HG02970 (cell line): ENCODE measurements around the gene ING1.
"Not testable (repeated sequence)": the region's sequence is repeated elsewhere in the genome, so short reads cannot be mapped to it uniquely, and the experiment has no call there.

Experiments
- ATAC-seq: cut with Tn5 transposase; IDR thresholded peaks from one replicate; pipeline ENCODE4 v1.9.1; 2021; ENCODE audit warnings: mild to moderate bottlenecking, moderate library complexity, moderate number of reproducible peaks; ENCODE audit not compliant: unreplicated experiment, low FRiP score

Gene ING1, protein sequence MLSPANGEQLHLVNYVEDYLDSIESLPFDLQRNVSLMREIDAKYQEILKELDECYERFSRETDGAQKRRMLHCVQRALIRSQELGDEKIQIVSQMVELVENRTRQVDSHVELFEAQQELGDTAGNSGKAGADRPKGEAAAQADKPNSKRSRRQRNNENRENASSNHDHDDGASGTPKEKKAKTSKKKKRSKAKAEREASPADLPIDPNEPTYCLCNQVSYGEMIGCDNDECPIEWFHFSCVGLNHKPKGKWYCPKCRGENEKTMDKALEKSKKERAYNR

GRCh38 chr13:110713642-110713952 is at the start of gene ING1:
ING1 (plus strand) TSS chr13:110713700; CDS start chr13:110714150, 450 bp downstream.
- no peak for ATAC-seq

DNA sequence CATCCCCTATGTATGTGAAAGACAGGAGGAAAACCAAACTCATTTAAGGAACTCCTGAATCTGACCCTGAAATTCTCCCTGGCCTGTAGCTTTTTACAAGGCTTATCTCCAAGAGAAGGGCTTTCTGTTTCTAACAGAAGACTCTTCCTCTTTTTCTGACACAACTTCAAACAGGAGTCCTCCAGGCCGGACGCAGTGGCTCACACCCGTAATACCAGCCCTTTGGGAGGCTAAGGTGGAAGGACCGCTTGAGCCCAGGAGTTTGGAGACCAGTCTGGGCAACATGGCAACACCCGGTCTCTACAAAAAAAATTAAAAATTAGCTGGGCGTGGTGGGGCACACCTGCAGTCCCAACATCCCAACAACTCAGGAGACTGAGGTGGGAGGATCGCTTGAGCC is 49.5 kb upstream of the ING1 start:
- ATAC-seq: no peak

- ATAC-seq: no peak
These were observed 48.8 kb upstream of the ING1 start for GRCh38 chr13:110664673-110665072.

GRCh38 chr13:110665491-110666254 is 47.8 kb upstream of the ING1 start:
- ATAC-seq: no peak

- no peak for ATAC-seq
These were observed 47.3 kb upstream of the ING1 start for GRCh38 chr13:110666255-110666533.

DNA sequence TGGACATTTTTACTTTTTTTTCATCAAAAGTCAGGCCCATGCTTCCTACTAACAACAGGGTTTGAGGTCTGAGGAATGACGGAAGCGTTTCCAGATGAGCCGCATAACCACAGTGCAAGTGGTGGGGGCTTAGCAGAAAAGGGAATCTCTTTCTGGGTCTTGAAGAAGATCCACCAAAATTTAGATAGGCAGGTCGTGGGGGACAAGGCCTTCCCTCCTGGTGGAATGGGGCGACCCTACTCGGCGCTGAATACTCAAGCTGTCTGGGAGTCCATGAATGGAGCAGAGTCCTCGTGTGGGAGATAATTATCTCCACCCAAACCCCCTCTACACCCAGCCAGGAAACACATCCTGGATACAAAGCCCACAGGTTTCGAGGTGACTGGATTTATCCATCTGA is 44.5 kb upstream of the ING1 start:
- ATAC-seq: no peak

DNA sequence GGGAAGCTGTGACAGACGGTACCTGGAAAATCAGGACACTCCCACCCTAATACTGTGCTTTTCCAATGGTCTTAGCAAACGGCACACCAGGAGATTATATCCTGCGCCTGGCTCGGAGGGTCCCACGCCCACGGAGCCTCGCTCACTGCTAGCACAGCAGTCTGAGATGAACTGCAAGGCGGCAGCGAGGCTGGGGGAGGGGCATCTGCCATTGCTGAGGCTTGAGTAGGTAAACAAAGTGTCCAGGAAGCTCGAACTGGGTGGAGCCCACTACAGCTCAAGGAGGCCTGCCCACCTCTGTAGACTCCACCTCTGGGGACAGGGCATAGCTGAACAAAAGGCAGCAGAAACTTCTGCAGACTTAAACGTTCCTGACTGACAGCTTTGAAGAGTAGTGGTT is 43.7 kb upstream of the ING1 start:
- ATAC-seq: not testable (repeated sequence)

DNA sequence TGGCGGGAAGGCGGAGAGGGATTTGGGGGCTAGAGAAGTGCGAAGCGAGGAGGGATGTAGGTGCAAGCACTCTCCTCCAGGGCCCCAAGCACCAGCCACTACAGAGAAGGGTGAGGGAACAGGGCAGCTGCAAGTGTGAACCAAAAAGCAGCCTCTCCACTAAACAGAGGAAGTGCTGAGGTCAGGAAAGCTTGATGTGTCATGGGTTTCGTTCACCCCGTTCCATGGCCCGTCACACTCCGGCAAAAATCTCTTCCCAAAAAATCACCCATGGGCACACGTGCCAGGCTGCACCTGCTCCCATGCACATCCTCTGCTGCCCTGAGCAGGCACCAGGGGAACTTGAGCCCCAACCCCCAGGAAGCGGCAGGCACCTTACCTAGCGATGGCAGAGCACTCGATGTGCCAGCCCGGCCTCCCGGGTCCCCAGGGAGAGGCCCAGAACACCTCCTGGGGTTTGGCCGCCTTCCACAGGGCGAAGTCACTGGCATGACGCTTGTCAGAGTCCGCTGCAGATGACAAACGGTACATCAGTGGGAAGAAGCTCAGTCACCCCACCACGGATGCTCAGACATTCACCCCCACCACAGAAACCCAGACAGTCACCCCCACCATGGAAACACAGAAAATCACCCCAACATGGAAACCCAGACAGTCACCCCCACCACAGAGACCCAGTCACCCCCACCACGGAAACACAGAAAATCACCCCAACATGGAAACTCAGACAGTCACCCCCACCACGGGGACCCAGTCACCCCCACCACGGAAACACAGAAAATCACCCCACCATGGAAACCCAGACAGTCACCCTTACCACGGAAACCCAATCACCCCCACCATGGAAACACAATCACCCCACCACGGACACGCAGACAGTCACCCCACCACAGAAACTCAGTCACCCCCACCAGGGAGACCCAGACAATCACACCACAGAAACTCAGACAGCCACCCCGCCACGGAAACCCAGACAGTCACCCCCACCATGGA is 36.6 kb upstream of the ING1 start:
- peak; percentile 45 for ATAC-seq

- ATAC-seq: no peak
These were observed 35.6 kb upstream of the ING1 start for GRCh38 chr13:110677731-110678545.

- ATAC-seq: no peak
These were observed 32.6 kb upstream of the ING1 start for GRCh38 chr13:110680852-110681251.

- ATAC-seq: no peak
These were observed 31.5 kb upstream of the ING1 start for GRCh38 chr13:110681868-110682550.

DNA sequence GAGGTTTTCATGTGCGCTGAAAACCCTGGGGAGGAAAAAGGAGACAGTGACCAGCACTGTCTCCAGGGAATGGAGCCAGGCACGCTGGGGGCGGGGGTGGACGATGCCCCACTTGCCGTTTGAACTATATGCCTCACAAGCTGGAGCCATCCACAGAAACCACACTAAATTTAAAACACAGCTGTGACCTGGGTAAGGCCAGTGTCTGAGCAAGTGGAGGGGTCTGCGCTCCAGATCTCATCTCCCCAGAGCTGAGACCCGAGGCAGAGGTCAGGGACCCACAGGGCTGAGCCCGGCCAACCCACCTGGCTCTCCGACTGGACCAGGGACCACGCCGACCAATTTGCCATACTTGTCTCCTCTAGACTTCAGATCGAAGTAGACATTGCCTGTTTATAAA is 30.8 kb upstream of the ING1 start:
- ATAC-seq: no peak

- ATAC-seq: no peak
These were observed 30.2 kb upstream of the ING1 start for GRCh38 chr13:110683203-110683883.

DNA sequence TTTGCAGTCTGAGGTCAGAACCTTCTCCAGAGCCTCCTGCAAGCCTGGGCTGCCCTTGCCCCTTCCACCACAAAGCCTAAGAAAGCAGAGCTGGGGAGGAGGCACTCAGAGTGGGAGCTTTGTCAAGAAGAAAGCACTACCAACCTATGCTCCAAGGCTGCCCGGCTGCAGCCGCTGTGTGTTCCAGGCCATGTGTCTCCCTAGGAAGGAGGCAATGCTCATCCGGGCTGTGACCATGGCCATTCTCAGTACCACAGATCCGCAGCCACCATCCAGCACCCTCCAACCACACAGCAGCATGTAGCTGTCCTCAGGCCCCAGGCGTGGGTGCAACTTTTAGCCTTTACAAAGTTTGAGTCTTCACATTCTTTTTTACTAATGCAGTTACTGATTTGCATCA is 29.6 kb upstream of the ING1 start:
- no peak for ATAC-seq

GRCh38 chr13:110684388-110685056 is 29.0 kb upstream of the ING1 start:
- no peak for ATAC-seq

DNA sequence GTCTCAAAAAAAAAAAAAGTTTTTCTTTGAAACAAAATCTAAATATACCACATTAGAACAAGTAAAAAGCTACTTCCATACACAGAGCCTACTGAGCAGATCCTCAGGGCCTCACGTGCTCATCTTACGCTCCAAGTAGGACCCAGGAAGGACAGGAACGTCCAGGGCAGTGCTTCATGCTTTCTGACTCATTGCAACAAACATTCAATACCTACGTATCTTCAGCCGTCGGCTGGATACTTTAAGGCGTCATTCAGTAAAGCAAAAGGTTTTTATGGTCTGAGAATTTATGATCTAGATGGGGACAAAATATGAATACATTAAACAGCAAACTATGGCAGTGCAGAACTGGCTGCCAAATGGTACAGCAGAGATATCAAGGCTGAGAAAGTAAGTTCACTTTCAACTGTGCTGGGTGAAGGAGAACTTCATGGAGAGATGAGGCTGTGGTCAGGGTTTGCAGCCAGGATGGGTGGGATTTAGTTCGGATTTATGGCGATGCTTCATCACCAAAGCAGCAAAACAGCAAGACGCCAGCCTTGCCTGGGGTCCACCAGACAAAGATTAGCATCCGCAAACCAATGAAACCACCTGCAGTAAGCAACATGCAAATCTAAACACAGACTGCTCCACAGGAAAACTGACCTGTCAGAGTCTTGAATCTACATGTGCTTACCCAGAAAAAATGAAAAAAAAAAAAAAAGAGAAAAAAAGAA is 28.0 kb upstream of the ING1 start:
- ATAC-seq: no peak

DNA sequence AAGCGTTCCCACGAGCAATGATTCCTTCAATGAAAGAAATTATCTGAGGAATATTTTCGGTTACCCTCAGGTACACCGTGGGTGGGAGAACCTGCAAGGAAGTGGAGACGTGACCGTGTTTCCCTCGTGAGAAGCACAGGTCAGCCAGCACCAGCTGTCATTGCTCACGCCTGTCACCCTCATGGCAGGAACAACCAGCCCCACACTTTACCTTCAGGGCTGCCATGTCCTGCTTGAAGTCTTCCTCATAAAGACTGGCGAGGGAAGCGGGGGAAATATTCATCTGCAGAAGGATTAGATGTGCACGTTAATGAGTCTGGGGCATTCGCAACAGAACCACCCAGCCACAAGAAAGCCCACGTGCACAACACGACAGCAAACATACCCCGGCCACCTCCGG is 25.8 kb upstream of the ING1 start:
- no peak for ATAC-seq

DNA sequence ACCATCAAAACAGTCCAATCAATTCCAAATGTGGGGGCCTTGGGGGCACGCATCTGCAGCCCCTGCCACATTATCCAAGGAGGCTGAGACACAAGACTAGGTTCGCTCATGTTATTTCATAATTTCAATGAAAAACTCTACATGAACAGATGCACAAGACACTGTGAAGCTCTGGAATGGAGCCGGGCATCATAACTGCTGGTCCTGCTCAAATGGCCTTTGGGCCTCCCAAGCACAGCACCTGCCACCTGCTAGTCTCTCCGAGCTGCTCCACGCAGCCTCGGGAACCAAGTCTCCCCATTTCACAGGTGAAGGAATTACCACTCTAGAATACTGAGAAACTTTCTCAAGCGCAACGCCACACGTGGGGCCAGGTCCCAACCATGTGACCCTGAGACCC is 24.5 kb upstream of the ING1 start:
- no peak for ATAC-seq
